ENCODE measurements around the gene JPH3.

JPH3 gene

GRCh38 chr16:87587636-87588035 is 14.7 kb upstream of the JPH3 start:
- H3K27me3 ChIP-seq = peaks cover 0 to 20% of the 10 kb centered on the region in 2 donors
- intact Hi-C loops (cut with DNase I; ENCODE audit: low total_unique reads) = loop anchor here (5.0 kb wide), 1 partner anchor 180 kb away; the partner anchor contains the start of gene KLHDC4

DNA sequence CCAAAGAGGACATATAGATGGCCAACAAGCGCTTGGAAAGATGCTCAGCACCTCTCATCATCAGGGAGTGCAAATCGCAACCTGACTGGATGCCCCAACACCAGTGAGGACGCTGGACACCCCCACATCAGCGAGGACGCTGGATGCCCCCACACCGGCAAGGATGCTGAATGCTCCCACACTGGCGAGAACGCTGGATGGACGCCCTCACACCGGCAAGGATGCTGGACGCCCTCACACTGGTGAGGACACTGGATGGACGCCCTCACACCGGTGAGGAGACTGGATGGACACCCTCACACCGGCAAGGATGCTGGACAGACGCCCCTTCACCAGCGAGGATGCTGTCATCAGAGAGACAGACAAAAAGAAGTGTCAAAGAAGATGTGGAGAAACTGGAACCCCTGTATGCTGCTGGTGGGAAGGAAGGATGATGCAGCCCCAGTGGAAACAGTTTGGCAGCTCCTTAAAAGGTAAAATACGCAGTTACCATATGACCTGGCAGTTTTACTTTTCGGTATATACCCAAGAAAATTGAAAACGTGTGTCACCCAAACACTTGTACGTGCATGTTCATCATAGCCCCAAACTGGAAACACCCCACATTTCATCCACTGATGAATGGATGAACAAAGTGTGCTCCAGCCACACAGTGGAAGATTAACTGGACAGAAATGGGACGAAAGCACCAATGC is 10.1 kb upstream of the JPH3 start:
- H3K4me3 ChIP-seq = no peak overlapping the region
- intact Hi-C loops (cut with DNase I; ENCODE audit: low total_unique reads) = loop anchor here (5.0 kb wide), 1 partner anchor 40 kb away; no protein-coding TSS in a partner anchor
- no peaks in the 10 kb centered on the region for H3K9me3 ChIP-seq
- TF ChIP-seq CTCF (IDR thresholded peaks at IDR 0.05) = no peak
- peaks cover 0 to 8% (median 6%) of the 10 kb centered on the region in 4 donors for H3K4me1 ChIP-seq
- no peak for DNase-seq
- H3K27ac ChIP-seq = no peak overlapping the region
- H3K27me3 ChIP-seq = peaks cover 0 to 41% of the 10 kb centered on the region in 2 donors
- H3K36me3 ChIP-seq = no peaks in the 10 kb centered on the region

More at GRCh38 chr16:87587636-87588035, 14.7 kb upstream of the JPH3 start:
- Histone ChIP-seq H3K4me3 (no peak overlapping the region), H3K27ac (no peak overlapping the region), H3K36me3 (no peaks in the 10 kb centered on the region), H3K9me3 (no peaks in the 10 kb centered on the region), H3K4me1 (peaks cover 0 to 27% (median 24%) of the 10 kb centered on the region in 4 donors)
- TF ChIP-seq CTCF (IDR thresholded peaks at IDR 0.05) = no peak
- DNase-seq = no peak

- Histone ChIP-seq H3K4me3 (no peak overlapping the region), H3K27ac (no peak overlapping the region), H3K9me3 (peaks cover 0 to 2% (median 0%) of the 10 kb centered on the region in 3 donors), H3K4me1 (peaks cover 0 to 5% (median 4%) of the 10 kb centered on the region in 4 donors), H3K36me3 (no peaks in the 10 kb centered on the region), H3K27me3 (peaks cover 0 to 48% of the 10 kb centered on the region in 2 donors)
- intact Hi-C loops (cut with DNase I; ENCODE audit: low total_unique reads) = loop anchor here (5.0 kb wide), 1 partner anchor 39 kb away; no protein-coding TSS in a partner anchor
- no peak for TF ChIP-seq CTCF (IDR thresholded peaks at IDR 0.05)
- no peak for DNase-seq
Observed at GRCh38 chr16:87593710-87594258, 8.5 kb upstream of the JPH3 start.

- Histone ChIP-seq H3K27ac (no peak overlapping the region), H3K27me3 (peaks cover 0 to 56% of the 10 kb centered on the region in 2 donors), H3K4me3 (no peak overlapping the region), H3K36me3 (no peaks in the 10 kb centered on the region), H3K4me1 (no peaks in the 10 kb centered on the region), H3K9me3 (peaks cover 0 to 8% (median 5%) of the 10 kb centered on the region in 3 donors)
- no peak for DNase-seq
- intact Hi-C loops (cut with DNase I; ENCODE audit: low total_unique reads) = no loop called here
- no peak for TF ChIP-seq CTCF (IDR thresholded peaks at IDR 0.05)
Observed at GRCh38 chr16:87595712-87596111, 6.6 kb upstream of the JPH3 start.

- Histone ChIP-seq H3K27me3 (peaks cover 0 to 63% of the 10 kb centered on the region in 2 donors), H3K9me3 (peaks cover 0 to 8% (median 5%) of the 10 kb centered on the region in 3 donors), H3K4me1 (peaks cover 0 to 7% (median 3%) of the 10 kb centered on the region in 4 donors), H3K4me3 (no peak overlapping the region), H3K27ac (no peak overlapping the region), H3K36me3 (no peaks in the 10 kb centered on the region)
- no peak for TF ChIP-seq CTCF (IDR thresholded peaks at IDR 0.05)
- intact Hi-C loops (cut with DNase I; ENCODE audit: low total_unique reads) = no loop called here
- DNase-seq = no peak
Observed at GRCh38 chr16:87597324-87597830, 4.9 kb upstream of the JPH3 start.

Data from tibial artery (tissue), 4 donors.